Osteoblast (primary cell): Measurements from ENCODE around the gene IPP. TPM values are rescaled to one million over a fixed set of nuclear protein-coding genes. Genes with fewer than 3 reads are reported as not detected.
A peak's percentile ranks its signal among the peaks of the same experiment; 100 is the strongest.

Source experiments
- DNase-seq: peaks from one replicate; pipeline ENCODE4 v3.0.0; 2011; ENCODE audit warnings: low spot score, mixed read lengths; ENCODE audit not compliant: insufficient read length; ENCODE audit errors: missing footprints
- H2AFZ ChIP-seq: 2 replicates; pipeline ENCODE4 v1.6.0; 2011; ENCODE audit warnings: mild to moderate bottlenecking, low read length
- H3K27ac ChIP-seq: 2 replicates; pipeline ENCODE4 v1.5.1; 2011; ENCODE audit warnings: mild to moderate bottlenecking, low read depth, low read length, moderate library complexity
- H3K27me3 ChIP-seq: 2 replicates; pipeline ENCODE4 v1.6.0; 2012; ENCODE audit warnings: mild to moderate bottlenecking, control low read depth, inconsistent platforms, low read length, moderate library complexity; ENCODE audit not compliant: insufficient read depth
- H3K36me3 ChIP-seq: 2 replicates; pipeline ENCODE4 v1.5.1; 2011; ENCODE audit warnings: mild to moderate bottlenecking, low read length, control low read depth, moderate library complexity; ENCODE audit not compliant: insufficient read depth
- H3K4me1 ChIP-seq: 2 replicates; pipeline ENCODE4 v1.5.1; 2011; ENCODE audit warnings: mild to moderate bottlenecking, low read length, control low read depth, moderate library complexity; ENCODE audit not compliant: insufficient read depth
- H3K4me2 ChIP-seq: 2 replicates; pipeline ENCODE4 v1.6.0; 2011; ENCODE audit warnings: mild to moderate bottlenecking, low read length; ENCODE audit not compliant: insufficient read depth
- H3K4me3 ChIP-seq: fragments of 200-600 bp; sonication (generic); 3 replicates; pipeline ENCODE4 v1.5.1; 2012; ENCODE audit warnings: mild to moderate bottlenecking, low read length, inconsistent platforms; ENCODE audit not compliant: insufficient read depth
- H3K79me2 ChIP-seq: 2 replicates; pipeline ENCODE4 v1.6.0; 2012; ENCODE audit warnings: mild to moderate bottlenecking, low read length, control low read depth, inconsistent platforms; ENCODE audit not compliant: insufficient read depth
- H3K9me3 ChIP-seq: 2 replicates; pipeline ENCODE4 v1.5.1; 2011; ENCODE audit warnings: low read depth, low read length, control low read depth
- H4K20me1 ChIP-seq: 2 replicates; pipeline ENCODE4 v1.6.0; 2012; ENCODE audit warnings: mild to moderate bottlenecking, low read length, control low read depth; ENCODE audit not compliant: insufficient read depth
- total RNA-seq: library from RNA; depleted of rRNA; stranded (reverse); fragments of >200 nt; gene quantifications from 2 replicates; pipeline ENCODE4 v1.2.3, GENCODE V29; 2012
- TF ChIP-seq, protein P1 (sequence below): IDR thresholded peaks from 2 replicates; pipeline ENCODE4 v1.5.1; 2011; ENCODE audit warnings: mild to moderate bottlenecking, low read depth, low read length, moderate library complexity; ENCODE audit errors: extremely low read depth

Gene IPP
- total RNA-seq, 1 donor: 14.1 TPM

DNA sequence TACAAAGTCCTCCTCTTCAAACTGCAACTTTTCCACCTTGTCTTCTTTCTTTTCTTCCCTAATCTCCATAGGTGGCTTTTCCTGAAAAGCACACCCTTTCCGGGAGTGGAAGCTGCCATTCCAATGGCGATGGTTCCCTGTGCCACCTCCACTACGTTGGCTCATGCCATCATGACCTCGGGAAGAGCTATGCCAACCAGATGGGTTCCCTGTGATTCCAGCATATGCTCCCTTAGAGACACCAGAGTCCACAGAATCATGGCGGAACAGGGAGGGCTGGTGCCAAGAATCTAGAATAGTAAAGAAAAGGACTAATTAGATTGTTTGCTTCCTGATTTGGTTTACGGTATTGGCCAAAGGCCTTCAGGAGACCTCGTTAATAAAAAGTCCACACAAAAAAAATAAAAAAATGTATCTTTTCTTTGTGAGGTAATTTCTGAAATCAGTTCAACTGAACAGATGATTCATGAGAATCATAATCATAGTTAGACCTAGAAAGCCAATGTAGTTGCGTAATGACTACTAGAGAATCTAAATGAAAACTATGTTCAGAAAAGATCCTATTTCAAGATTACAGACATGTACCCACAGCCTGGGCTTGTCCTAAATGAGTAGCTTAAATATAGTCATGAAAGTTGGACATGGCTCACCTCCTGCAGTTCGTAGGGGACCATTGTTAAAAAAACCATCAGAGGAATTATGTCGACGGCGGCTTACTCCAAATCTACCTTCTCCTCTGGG lies 95.7 kb downstream of the IPP start:
- Histone ChIP-seq H2AFZ (no peak overlapping the region), H3K9me3 (no peaks in the 10 kb centered on the region), H4K20me1 (peaks cover 26% of the 10 kb centered on the region), H3K79me2 (peaks cover 56% of the 10 kb centered on the region), H3K27ac (peak overlapping the region; percentile 58), H3K4me1 (peaks cover 4% of the 10 kb centered on the region), H3K36me3 (peaks cover 95% of the 10 kb centered on the region), H3K4me3 (no peak overlapping the region), H3K27me3 (no peaks in the 10 kb centered on the region), H3K4me2 (no peak overlapping the region)
- DNase-seq: no peak
- TF ChIP-seq, protein P1, sequence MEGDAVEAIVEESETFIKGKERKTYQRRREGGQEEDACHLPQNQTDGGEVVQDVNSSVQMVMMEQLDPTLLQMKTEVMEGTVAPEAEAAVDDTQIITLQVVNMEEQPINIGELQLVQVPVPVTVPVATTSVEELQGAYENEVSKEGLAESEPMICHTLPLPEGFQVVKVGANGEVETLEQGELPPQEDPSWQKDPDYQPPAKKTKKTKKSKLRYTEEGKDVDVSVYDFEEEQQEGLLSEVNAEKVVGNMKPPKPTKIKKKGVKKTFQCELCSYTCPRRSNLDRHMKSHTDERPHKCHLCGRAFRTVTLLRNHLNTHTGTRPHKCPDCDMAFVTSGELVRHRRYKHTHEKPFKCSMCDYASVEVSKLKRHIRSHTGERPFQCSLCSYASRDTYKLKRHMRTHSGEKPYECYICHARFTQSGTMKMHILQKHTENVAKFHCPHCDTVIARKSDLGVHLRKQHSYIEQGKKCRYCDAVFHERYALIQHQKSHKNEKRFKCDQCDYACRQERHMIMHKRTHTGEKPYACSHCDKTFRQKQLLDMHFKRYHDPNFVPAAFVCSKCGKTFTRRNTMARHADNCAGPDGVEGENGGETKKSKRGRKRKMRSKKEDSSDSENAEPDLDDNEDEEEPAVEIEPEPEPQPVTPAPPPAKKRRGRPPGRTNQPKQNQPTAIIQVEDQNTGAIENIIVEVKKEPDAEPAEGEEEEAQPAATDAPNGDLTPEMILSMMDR: no peak

Other genes starting within 250 kb of the IPP start
- 249 and 260 TPM in 2 replicates for gene PRDX1, start 228.8 kb downstream of the IPP start, total RNA-seq
- 129 and 136 TPM in 2 replicates for gene AKR1A1, start 199.8 kb downstream of the IPP start, total RNA-seq
- gene NASP, start 166.6 kb downstream of the IPP start, total RNA-seq: 25.9 and 27.5 TPM in 2 replicates
- gene CCDC17, start 126.6 kb downstream of the IPP start, total RNA-seq: 0.72 and 1.5 TPM in 2 replicates
- gene GPBP1L1, start 64.1 kb downstream of the IPP start, total RNA-seq: 94.3 and 97.4 TPM in 2 replicates
- 10.5 and 11.8 TPM in 2 replicates for gene TMEM69, start 62.5 kb downstream of the IPP start, total RNA-seq
- gene MAST2, start 53.0 kb upstream of the IPP start, total RNA-seq: 24.2 and 33.0 TPM in 2 replicates